ENCODE results near the gene EIF3B.

EIF3B gene

DNA sequence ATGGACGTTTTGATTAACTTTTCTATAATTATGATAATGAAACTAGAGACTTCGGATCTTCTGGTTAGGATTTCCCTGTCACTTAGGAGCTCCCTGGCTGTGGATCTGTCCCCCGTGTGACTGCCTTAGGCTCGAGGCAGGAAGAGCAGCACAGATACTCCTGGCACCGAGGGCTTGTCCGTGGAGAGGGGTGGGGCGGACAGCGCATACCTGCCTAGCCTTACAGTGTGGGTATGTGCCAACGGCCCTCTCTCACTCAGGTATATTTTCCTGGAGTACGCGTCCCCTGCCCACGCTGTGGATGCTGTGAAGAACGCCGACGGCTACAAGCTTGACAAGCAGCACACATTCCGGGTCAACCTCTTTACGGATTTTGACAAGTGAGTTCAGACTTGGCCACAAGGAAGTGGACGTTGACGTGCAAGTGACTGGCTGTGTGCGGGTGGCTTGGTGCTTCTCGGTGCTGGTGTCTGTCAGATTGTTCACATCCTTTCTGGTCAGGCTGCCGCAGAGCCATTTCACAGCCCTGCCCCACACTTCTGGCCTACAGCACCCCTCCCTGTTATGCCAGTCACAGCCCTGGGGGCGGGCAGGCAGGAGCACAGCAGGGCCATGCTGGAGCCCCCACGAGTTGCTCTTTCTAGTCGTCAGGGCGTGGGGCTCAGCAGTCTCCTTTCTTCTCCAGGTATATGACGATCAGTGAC, 7.9 kb downstream of the EIF3B start:
- Histone ChIP-seq H3K27me3 (no peaks in the 10 kb centered on the region), H4K20me1 (peaks cover 60 to 100% (median 100%) of the 10 kb centered on the region in 11 experiments), H3K9ac (no peak overlapping the region), H3K4me1 (peaks cover 35 to 49% (median 42%) of the 10 kb centered on the region in 10 experiments), H3K36me3 (peaks cover 98 to 100% (median 100%) of the 10 kb centered on the region in 11 experiments), H3K27ac (peak overlapping the region in 4 of 11 experiments; percentile 12 to 70 (median 62); a peak in 6 of 22 replicates), H3K9me3 (replicated peaks in 1 of 11) (no peaks in the 10 kb centered on the region), H3K4me3 (no peak overlapping the region), H3K4me2 (no peak overlapping the region)
- TF ChIP-seq Cebpa-rat (IDR thresholded peaks at IDR 0.05), result no peak

DNA sequence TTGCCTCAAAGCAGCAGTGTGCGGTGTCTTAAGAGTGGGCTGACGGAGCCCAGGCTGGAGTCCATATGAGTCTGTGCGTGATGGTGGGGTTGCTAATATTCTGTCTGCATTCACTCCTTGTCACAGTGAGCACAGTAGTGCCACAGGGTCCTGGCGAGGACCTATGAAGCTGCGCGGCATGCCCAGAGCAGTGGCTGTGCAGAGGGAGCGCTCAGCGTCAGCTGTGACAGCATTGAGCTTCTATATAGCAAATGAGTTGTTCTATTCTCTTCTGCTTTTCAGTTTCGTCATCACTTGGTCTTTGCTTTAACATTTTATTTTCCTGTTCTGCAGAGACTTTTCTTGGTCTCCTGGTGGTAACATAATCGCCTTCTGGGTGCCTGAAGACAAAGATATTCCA, 14.5 kb downstream of the EIF3B start:
- Histone ChIP-seq H3K27ac (no peak overlapping the region), H3K36me3 (peaks cover 100% of the 10 kb centered on the region in 11 experiments), H3K9me3 (replicated peaks in 1 of 11) (no peaks in the 10 kb centered on the region), H4K20me1 (peaks cover 18 to 100% (median 100%) of the 10 kb centered on the region in 11 experiments; a peak in 21 of 22 replicates), H3K9ac (no peak overlapping the region), H3K27me3 (no peaks in the 10 kb centered on the region), H3K4me1 (no peaks in the 10 kb centered on the region), H3K4me2 (no peak overlapping the region), H3K4me3 (no peak overlapping the region)
- TF ChIP-seq Cebpa-rat (IDR thresholded peaks at IDR 0.05), result no peak

DNA sequence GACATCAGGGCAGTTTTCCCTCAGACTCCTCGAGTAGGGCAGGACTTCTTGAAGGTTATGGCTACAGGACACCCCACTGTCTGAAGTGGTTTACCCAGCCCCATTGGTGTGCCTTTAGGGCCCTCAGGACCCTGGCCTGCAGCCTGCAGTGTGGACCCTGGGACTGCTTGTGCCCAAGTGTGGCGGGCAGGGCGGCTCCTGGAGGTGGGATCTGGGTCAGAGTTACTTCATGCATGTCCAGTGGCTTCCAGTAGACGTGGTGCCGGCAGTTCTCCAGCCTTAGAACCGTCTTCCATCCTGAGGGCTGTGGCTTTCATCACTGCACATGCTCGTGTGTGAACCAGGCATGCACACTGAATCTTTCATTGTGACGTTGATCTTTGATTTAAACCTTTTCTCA, 16.7 kb downstream of the EIF3B start:
- Histone ChIP-seq H3K4me1 (no peaks in the 10 kb centered on the region), H3K4me2 (no peak overlapping the region), H3K9ac (no peak overlapping the region), H3K36me3 (peaks cover 100% of the 10 kb centered on the region in 11 experiments), H3K4me3 (no peak overlapping the region), H4K20me1 (peaks cover 18 to 100% (median 100%) of the 10 kb centered on the region in 11 experiments; a peak in 21 of 22 replicates), H3K27ac (no peak overlapping the region), H3K9me3 (replicated peaks in 1 of 11) (no peaks in the 10 kb centered on the region), H3K27me3 (no peaks in the 10 kb centered on the region)
- no peak for TF ChIP-seq Cebpa-rat (IDR thresholded peaks at IDR 0.05)

DNA sequence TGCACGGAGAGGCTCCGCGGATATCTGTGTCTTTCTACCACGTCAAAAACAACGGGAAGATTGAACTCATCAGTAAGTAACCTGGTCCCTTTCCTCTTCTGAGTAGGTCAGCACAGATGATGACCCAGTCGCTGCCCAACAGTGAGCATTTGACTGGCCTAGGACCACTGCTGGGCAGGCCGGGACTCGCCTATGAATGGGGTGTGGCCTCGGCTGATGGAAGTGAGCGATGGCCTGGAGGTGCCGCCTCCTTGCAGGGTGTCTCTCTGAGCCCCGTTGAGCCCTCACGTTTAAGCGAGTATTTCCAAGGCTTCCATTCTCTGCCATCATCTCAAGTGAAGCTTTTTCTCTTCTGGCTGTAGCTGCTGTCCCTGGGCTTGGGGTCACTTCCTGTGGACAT, 18.1 kb downstream of the EIF3B start:
- Histone ChIP-seq H3K4me2 (no peak overlapping the region), H3K27ac (no peak overlapping the region), H3K4me3 (no peak overlapping the region), H4K20me1 (peaks cover 32 to 100% (median 100%) of the 10 kb centered on the region in 11 experiments), H3K9me3 (replicated peaks in 1 of 11) (no peaks in the 10 kb centered on the region), H3K27me3 (no peaks in the 10 kb centered on the region), H3K9ac (no peak overlapping the region), H3K4me1 (peaks cover 0 to 9% (median 0%) of the 10 kb centered on the region in 10 experiments; a peak in 2 of 20 replicates), H3K36me3 (peaks cover 100% of the 10 kb centered on the region in 11 experiments)
- no peak for TF ChIP-seq Cebpa-rat (IDR thresholded peaks at IDR 0.05)

DNA sequence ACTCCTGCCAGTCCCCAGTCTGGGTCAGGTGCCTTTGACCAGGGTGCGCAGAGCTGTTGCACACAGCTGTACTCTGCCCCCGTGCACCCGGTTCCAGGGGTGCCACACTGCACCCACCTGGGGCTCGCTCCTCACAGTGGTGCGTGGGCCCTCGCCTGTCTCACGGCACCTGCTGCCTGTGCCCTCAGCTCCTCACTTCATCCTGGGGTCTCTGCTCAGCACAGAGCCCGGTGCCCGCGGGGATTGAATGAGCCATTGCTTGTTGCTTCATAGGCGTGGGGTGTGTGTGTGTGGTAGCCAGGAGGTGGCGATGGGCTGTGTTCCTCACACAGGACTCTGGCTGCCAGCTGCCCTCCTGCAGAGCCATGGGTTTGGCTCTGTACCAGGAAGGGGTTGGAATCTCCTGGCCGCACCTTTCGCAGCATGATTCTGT, 18.5 kb downstream of the EIF3B start:
- Histone ChIP-seq H3K9me3 (replicated peaks in 1 of 11) (no peaks in the 10 kb centered on the region), H3K27me3 (no peaks in the 10 kb centered on the region), H3K27ac (no peak overlapping the region), H3K9ac (no peak overlapping the region), H3K4me2 (no peak overlapping the region), H3K4me3 (no peak overlapping the region), H3K36me3 (peaks cover 100% of the 10 kb centered on the region in 11 experiments), H3K4me1 (peaks cover 0 to 12% (median 0%) of the 10 kb centered on the region in 10 experiments; a peak in 2 of 20 replicates), H4K20me1 (peaks cover 36 to 100% (median 100%) of the 10 kb centered on the region in 11 experiments)
- TF ChIP-seq Cebpa-rat (IDR thresholded peaks at IDR 0.05), result no peak

DNA sequence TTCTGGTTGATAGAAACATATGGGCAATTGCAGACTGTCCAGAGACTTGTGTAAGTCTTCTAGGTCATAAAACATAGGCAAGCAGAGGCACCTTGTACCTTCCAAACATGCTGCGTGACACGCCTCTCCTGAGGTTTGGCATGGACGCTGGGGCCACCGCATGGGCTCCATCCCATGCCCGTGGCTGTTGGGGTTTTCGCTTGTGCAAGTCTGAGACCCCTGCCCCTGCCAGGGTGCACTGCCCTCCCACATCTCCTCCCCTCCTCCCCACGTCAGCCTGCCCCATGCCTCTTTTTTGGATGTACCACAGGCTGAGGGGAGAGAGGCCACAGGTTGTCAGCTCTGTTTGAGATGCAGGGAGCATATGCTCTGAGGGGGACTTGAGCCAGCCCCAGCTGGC, 19.0 kb downstream of the EIF3B start:
- TF ChIP-seq Cebpa-rat (IDR thresholded peaks at IDR 0.05), result no peak
- H4K20me1 ChIP-seq, result peaks cover 41 to 100% (median 100%) of the 10 kb centered on the region in 11 experiments

DNA sequence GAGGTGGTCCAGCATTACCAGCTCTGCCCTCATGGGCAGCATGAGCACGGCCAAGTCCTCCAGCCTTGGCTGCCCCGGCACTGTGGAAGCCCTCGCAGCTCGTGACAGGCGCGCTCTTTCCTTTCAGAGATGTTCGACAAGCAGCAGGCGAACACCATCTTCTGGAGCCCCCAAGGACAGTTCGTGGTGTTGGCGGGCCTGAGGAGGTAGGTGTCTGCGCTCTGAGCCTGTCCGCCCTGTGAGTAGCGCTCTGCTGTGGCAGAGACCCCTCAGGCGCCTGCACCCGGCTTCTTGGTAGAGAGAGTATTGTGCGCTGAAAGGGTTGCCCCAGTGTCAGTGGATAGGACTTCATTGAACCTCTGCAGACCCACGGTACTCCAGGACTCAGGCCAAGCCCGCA, 19.8 kb downstream of the EIF3B start:
- Histone ChIP-seq H3K4me3 (no peak overlapping the region), H3K4me2 (no peak overlapping the region), H3K9ac (0 out of 22 replicates have a peak overlapping the region, but pooled peaks of 1 of the 11 experiments have one; percentile 17), H3K9me3 (replicated peaks in 1 of 11) (no peaks in the 10 kb centered on the region), H3K27ac (no peak overlapping the region), H3K4me1 (peaks cover 0 to 12% (median 0%) of the 10 kb centered on the region in 10 experiments; a peak in 2 of 20 replicates), H4K20me1 (peaks cover 49 to 100% (median 100%) of the 10 kb centered on the region in 11 experiments), H3K27me3 (no peaks in the 10 kb centered on the region), H3K36me3 (peaks cover 100% of the 10 kb centered on the region in 11 experiments)
- no peak for TF ChIP-seq Cebpa-rat (IDR thresholded peaks at IDR 0.05)

More for the DNA sequence above, 19.0 kb downstream of the EIF3B start:
- no peak overlapping the region for H3K27ac ChIP-seq
- no peaks in the 10 kb centered on the region for H3K27me3 ChIP-seq
- no peak overlapping the region for H3K9ac ChIP-seq
- H3K9me3 ChIP-seq (replicated peaks in 1 of 11), result no peaks in the 10 kb centered on the region
- no peak overlapping the region for H3K4me3 ChIP-seq
- H3K4me1 ChIP-seq, result peaks cover 0 to 12% (median 0%) of the 10 kb centered on the region in 10 experiments; a peak in 2 of 20 replicates
- no peak overlapping the region for H3K4me2 ChIP-seq
- peaks cover 100% of the 10 kb centered on the region in 11 experiments for H3K36me3 ChIP-seq

DNA sequence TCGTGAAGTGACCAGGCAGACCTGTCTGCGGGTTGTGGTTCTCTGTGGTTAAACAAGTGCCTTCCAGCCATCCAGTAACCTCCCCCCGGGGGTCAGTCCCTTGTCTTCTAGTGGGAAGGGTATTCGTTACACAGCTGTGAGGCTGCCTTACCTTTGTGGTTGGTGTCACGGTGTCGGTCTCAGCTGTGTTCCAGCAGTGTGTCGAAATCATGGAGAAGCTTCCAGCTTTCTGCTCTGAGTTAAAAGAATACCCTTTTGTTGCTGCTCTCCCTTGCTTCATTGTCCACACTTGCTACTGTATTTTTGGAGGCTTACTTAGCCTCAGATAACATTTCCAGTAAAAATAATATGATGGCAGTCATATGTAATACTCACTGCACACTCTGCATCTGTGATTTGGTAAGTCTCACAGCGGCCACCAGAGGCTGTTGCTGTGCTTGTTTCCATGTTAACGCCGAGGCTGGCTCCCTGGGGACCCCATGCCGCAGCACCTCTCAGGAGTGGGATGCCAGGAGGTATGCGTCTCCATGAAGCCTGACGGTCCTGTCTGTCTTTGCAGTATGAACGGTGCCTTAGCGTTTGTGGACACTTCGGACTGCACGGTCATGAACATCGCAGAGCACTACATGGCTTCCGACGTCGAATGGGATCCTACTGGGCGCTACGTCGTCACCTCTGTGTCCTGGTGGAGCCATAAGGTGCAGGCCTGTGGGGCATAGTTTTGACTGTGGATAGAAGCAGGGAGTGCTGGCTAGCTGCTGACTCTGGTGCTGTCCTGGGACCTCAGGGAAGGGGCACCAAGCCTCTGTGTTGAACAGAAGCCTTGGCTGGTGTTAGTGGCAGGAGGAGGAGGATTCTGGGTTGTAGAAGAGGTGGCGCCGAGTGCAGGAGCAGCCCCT, 20.5 kb downstream of the EIF3B start:
- Histone ChIP-seq H3K27me3 (no peaks in the 10 kb centered on the region), H3K4me1 (peaks cover 0 to 12% (median 0%) of the 10 kb centered on the region in 10 experiments; a peak in 2 of 20 replicates), H3K9ac (0 out of 22 replicates have a peak overlapping the region, but pooled peaks of 1 of the 11 experiments have one; percentile 17), H3K27ac (no peak overlapping the region), H3K4me2 (no peak overlapping the region), H3K9me3 (replicated peaks in 1 of 11) (no peaks in the 10 kb centered on the region), H4K20me1 (peaks cover 56 to 100% (median 100%) of the 10 kb centered on the region in 11 experiments), H3K4me3 (no peak overlapping the region), H3K36me3 (peaks cover 100% of the 10 kb centered on the region in 11 experiments)
- no peak for TF ChIP-seq Cebpa-rat (IDR thresholded peaks at IDR 0.05)

Measured in BLaER1 treated with 17β-estradiol and CSF1 and Interleukin-3, amounts not matched to agents 10 nM and 100 nM (cell line).